Measurements from ENCODE around the gene B4GALT1. TPM values are rescaled to one million over a fixed set of nuclear protein-coding genes. Genes with fewer than 3 reads are reported as not detected.

Gene B4GALT1
- total RNA-seq, 1 experiment from 2014 or later, result 32.0 TPM

- ChIA-PET CTCF (no interaction called here), POLR2A (ENCODE audit: low non-redundant PET) (no interaction called here)
- Histone ChIP-seq H3K36me3 (ENCODE audit: insufficient read depth, low read length, poor library complexity, severe bottlenecking) (no peaks in the 10 kb centered on the region), H3K27ac (ENCODE audit: low read depth, low read length, poor library complexity, severe bottlenecking) (no peak overlapping the region), H3K4me1 (ENCODE audit: insufficient read depth, low read length, poor library complexity, severe bottlenecking) (peaks cover 34% of the 10 kb centered on the region), H3K9me3 (ENCODE audit: low read depth, low read length, poor library complexity, severe bottlenecking) (no peaks in the 10 kb centered on the region), H3K4me3 (ENCODE audit: low read depth, low read length, poor library complexity, severe bottlenecking) (no peak overlapping the region), H3K27me3 (replicated peaks; ENCODE audit: insufficient read depth, low read depth, low read length, poor library complexity) (no peaks in the 10 kb centered on the region)
- intact Hi-C loops (cut with micrococcal nuclease; ENCODE audit: unreplicated experiment), result no loop called here
- BruUV-seq (replicated peaks), result no TSS peak
- no peak for DNase-seq (ENCODE audit: low spot score)
- no peak for TF ChIP-seq EZH2 (IDR thresholded peaks at IDR 0.05; ENCODE audit: borderline replicate concordance, low read depth, low read length, poor library complexity, severe bottlenecking)
- TF ChIP-seq CTCF (conservative IDR thresholded peaks at IDR 0.05; ENCODE audit: low read depth, low read length), result no peak
Measured at GRCh38 chr9:33147416-33148169, 19.5 kb downstream of the B4GALT1 start.

GRCh38 chr9:33146298-33146697 lies 20.8 kb downstream of the B4GALT1 start:
- no peak for DNase-seq (ENCODE audit: low spot score)
- Histone ChIP-seq H3K4me3 (ENCODE audit: low read depth, low read length, poor library complexity, severe bottlenecking) (no peak overlapping the region), H3K27me3 (replicated peaks; ENCODE audit: insufficient read depth, low read depth, low read length, poor library complexity) (no peaks in the 10 kb centered on the region), H3K4me1 (ENCODE audit: insufficient read depth, low read length, poor library complexity, severe bottlenecking) (peaks cover 24% of the 10 kb centered on the region), H3K9me3 (ENCODE audit: low read depth, low read length, poor library complexity, severe bottlenecking) (no peaks in the 10 kb centered on the region), H3K27ac (ENCODE audit: low read depth, low read length, poor library complexity, severe bottlenecking) (no peak overlapping the region), H3K36me3 (ENCODE audit: insufficient read depth, low read length, poor library complexity, severe bottlenecking) (no peaks in the 10 kb centered on the region)
- no TSS peak for BruUV-seq (replicated peaks)
- ChIA-PET CTCF (no interaction called here), POLR2A (ENCODE audit: low non-redundant PET) (no interaction called here)
- intact Hi-C loops (cut with micrococcal nuclease; ENCODE audit: unreplicated experiment), result no loop called here
- TF ChIP-seq EZH2 (IDR thresholded peaks at IDR 0.05; ENCODE audit: borderline replicate concordance, low read depth, low read length, poor library complexity, severe bottlenecking), result no peak
- no peak for TF ChIP-seq CTCF (conservative IDR thresholded peaks at IDR 0.05; ENCODE audit: low read depth, low read length)

GRCh38 chr9:33144551-33144950 lies 22.6 kb downstream of the B4GALT1 start:
- CTCF ChIA-PET, result no interaction called here

More at GRCh38 chr9:33144551-33144950, 22.6 kb downstream of the B4GALT1 start:
- H3K27me3 ChIP-seq (replicated peaks; ENCODE audit: insufficient read depth, low read depth, low read length, poor library complexity), result no peaks in the 10 kb centered on the region
- intact Hi-C loops (cut with micrococcal nuclease; ENCODE audit: unreplicated experiment), result no loop called here
- no peak for DNase-seq (ENCODE audit: low spot score)
- H3K27ac ChIP-seq (ENCODE audit: low read depth, low read length, poor library complexity, severe bottlenecking), result no peak overlapping the region
- POLR2A ChIA-PET (ENCODE audit: low non-redundant PET), result no interaction called here
- H3K36me3 ChIP-seq (ENCODE audit: insufficient read depth, low read length, poor library complexity, severe bottlenecking), result no peaks in the 10 kb centered on the region
- H3K4me1 ChIP-seq (ENCODE audit: insufficient read depth, low read length, poor library complexity, severe bottlenecking), result peaks cover 19% of the 10 kb centered on the region
- no peaks in the 10 kb centered on the region for H3K9me3 ChIP-seq (ENCODE audit: low read depth, low read length, poor library complexity, severe bottlenecking)
- no peak for TF ChIP-seq CTCF (conservative IDR thresholded peaks at IDR 0.05; ENCODE audit: low read depth, low read length)
- BruUV-seq (replicated peaks), result no TSS peak
- no peak overlapping the region for H3K4me3 ChIP-seq (ENCODE audit: low read depth, low read length, poor library complexity, severe bottlenecking)
